GM23338 (cell line): ENCODE results near the gene E2F6.

Experiments used
- CREB1 ChIP-seq: fragments of 250-450 bp; sonication (Bioruptor Pico); IDR thresholded peaks from 2 replicates; pipeline ENCODE4 v1.5.0; 2020; ENCODE audit warnings: low read depth, mild to moderate bottlenecking, moderate library complexity
- EZH2 ChIP-seq: fragments of 200-600 bp; sonication (generic); IDR thresholded peaks from one replicate; pipeline ENCODE4 v1.8.0; 2017; ENCODE audit warnings: antibody characterized with exemption, mild to moderate bottlenecking, low read depth; ENCODE audit not compliant: unreplicated experiment
- EZH2phosphoT487 ChIP-seq: fragments of 200-600 bp; sonication (generic); IDR thresholded peaks from one replicate; pipeline ENCODE4 v1.8.1; 2018; ENCODE audit warnings: antibody characterized with exemption; ENCODE audit not compliant: unreplicated experiment
- JUNB ChIP-seq: IDR thresholded peaks from one replicate; pipeline ENCODE4 v1.6.1; 2016; ENCODE audit warnings: antibody characterized with exemption; ENCODE audit not compliant: unreplicated experiment
- NANOG ChIP-seq: IDR thresholded peaks from 2 replicates; pipeline ENCODE4 v1.6.1; 2016; ENCODE audit warnings: antibody characterized with exemption, borderline replicate concordance
- POLR2AphosphoS5 ChIP-seq: IDR thresholded peaks from 2 replicates; pipeline ENCODE4 v1.6.1; 2016; ENCODE audit warnings: antibody characterized with exemption, low read depth
- STAT1 ChIP-seq: IDR thresholded peaks from one replicate; pipeline ENCODE4 v1.6.1; 2016; ENCODE audit warnings: antibody characterized with exemption; ENCODE audit not compliant: unreplicated experiment
- ZNF114 ChIP-seq: fragments of 250-450 bp; sonication (Bioruptor Pico); IDR thresholded peaks from 2 replicates; pipeline ENCODE4 v1.5.0; 2020; ENCODE audit warnings: mild to moderate bottlenecking, moderate library complexity
- TF ChIP-seq, protein P1 (sequence below), 2 experiments: fragments of 200-600 bp in 1 of 2; sonication (generic) in 1 of 2; conservative IDR thresholded peaks; 2 replicates each; pipeline versions ENCODE4 v1.5.1 to v1.6.1; 2016 to 2017; ENCODE audit warnings: antibody characterized with exemption in 2 of 2, low read depth in 2 of 2, mild to moderate bottlenecking in 2 of 2, moderate library complexity in 1 of 2
- TF ChIP-seq, protein P2 (sequence below): IDR thresholded peaks from one replicate; pipeline ENCODE4 v1.6.1; 2018; ENCODE audit warnings: antibody characterized with exemption; ENCODE audit not compliant: unreplicated experiment
- TF ChIP-seq, protein P3 (sequence below): fragments of 250-450 bp; sonication (Bioruptor Pico); IDR thresholded peaks from 2 replicates; pipeline ENCODE4 v1.5.0; 2020; ENCODE audit warnings: mild to moderate bottlenecking, moderate library complexity
- TF ChIP-seq, protein P4 (sequence below): IDR thresholded peaks from 2 replicates; pipeline ENCODE4 v1.6.1; 2016; ENCODE audit warnings: antibody characterized with exemption

DNA sequence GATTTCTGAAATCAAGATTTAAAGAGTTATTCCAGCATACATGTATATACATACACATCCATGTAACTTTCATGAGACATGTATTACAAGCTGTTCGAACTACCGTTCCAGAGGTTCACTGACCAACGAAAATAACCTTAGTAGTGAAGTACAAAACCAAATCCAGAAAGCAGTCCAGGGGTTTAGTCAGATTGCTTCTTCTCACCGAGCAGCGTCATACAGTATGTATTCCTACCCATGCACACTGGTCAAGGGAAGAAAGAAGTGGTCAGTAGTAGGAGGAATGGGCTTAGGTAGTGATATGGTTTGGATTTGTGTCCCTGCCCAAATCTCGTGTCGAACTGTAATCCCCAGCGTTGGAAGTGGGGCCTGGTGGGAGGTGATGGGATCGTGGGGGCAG is 45.3 kb downstream of the E2F6 start:
- TF ChIP-seq, protein P1, sequence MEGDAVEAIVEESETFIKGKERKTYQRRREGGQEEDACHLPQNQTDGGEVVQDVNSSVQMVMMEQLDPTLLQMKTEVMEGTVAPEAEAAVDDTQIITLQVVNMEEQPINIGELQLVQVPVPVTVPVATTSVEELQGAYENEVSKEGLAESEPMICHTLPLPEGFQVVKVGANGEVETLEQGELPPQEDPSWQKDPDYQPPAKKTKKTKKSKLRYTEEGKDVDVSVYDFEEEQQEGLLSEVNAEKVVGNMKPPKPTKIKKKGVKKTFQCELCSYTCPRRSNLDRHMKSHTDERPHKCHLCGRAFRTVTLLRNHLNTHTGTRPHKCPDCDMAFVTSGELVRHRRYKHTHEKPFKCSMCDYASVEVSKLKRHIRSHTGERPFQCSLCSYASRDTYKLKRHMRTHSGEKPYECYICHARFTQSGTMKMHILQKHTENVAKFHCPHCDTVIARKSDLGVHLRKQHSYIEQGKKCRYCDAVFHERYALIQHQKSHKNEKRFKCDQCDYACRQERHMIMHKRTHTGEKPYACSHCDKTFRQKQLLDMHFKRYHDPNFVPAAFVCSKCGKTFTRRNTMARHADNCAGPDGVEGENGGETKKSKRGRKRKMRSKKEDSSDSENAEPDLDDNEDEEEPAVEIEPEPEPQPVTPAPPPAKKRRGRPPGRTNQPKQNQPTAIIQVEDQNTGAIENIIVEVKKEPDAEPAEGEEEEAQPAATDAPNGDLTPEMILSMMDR (conservative IDR thresholded peaks at IDR 0.05; ENCODE audit: low read depth in 2 of 2) = no peak
- TF ChIP-seq CREB1 (CRISPR knock-in tag) (no peak), EZH2 (no peak), POLR2AphosphoS5 (no peak), JUNB (no peak), ZNF114 (CRISPR knock-in tag) (no peak), EZH2phosphoT487 (no peak), NANOG (no peak), STAT1 (no peak)
- TF ChIP-seq, protein P2, sequence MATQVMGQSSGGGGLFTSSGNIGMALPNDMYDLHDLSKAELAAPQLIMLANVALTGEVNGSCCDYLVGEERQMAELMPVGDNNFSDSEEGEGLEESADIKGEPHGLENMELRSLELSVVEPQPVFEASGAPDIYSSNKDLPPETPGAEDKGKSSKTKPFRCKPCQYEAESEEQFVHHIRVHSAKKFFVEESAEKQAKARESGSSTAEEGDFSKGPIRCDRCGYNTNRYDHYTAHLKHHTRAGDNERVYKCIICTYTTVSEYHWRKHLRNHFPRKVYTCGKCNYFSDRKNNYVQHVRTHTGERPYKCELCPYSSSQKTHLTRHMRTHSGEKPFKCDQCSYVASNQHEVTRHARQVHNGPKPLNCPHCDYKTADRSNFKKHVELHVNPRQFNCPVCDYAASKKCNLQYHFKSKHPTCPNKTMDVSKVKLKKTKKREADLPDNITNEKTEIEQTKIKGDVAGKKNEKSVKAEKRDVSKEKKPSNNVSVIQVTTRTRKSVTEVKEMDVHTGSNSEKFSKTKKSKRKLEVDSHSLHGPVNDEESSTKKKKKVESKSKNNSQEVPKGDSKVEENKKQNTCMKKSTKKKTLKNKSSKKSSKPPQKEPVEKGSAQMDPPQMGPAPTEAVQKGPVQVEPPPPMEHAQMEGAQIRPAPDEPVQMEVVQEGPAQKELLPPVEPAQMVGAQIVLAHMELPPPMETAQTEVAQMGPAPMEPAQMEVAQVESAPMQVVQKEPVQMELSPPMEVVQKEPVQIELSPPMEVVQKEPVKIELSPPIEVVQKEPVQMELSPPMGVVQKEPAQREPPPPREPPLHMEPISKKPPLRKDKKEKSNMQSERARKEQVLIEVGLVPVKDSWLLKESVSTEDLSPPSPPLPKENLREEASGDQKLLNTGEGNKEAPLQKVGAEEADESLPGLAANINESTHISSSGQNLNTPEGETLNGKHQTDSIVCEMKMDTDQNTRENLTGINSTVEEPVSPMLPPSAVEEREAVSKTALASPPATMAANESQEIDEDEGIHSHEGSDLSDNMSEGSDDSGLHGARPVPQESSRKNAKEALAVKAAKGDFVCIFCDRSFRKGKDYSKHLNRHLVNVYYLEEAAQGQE = no peak
- TF ChIP-seq, protein P3, sequence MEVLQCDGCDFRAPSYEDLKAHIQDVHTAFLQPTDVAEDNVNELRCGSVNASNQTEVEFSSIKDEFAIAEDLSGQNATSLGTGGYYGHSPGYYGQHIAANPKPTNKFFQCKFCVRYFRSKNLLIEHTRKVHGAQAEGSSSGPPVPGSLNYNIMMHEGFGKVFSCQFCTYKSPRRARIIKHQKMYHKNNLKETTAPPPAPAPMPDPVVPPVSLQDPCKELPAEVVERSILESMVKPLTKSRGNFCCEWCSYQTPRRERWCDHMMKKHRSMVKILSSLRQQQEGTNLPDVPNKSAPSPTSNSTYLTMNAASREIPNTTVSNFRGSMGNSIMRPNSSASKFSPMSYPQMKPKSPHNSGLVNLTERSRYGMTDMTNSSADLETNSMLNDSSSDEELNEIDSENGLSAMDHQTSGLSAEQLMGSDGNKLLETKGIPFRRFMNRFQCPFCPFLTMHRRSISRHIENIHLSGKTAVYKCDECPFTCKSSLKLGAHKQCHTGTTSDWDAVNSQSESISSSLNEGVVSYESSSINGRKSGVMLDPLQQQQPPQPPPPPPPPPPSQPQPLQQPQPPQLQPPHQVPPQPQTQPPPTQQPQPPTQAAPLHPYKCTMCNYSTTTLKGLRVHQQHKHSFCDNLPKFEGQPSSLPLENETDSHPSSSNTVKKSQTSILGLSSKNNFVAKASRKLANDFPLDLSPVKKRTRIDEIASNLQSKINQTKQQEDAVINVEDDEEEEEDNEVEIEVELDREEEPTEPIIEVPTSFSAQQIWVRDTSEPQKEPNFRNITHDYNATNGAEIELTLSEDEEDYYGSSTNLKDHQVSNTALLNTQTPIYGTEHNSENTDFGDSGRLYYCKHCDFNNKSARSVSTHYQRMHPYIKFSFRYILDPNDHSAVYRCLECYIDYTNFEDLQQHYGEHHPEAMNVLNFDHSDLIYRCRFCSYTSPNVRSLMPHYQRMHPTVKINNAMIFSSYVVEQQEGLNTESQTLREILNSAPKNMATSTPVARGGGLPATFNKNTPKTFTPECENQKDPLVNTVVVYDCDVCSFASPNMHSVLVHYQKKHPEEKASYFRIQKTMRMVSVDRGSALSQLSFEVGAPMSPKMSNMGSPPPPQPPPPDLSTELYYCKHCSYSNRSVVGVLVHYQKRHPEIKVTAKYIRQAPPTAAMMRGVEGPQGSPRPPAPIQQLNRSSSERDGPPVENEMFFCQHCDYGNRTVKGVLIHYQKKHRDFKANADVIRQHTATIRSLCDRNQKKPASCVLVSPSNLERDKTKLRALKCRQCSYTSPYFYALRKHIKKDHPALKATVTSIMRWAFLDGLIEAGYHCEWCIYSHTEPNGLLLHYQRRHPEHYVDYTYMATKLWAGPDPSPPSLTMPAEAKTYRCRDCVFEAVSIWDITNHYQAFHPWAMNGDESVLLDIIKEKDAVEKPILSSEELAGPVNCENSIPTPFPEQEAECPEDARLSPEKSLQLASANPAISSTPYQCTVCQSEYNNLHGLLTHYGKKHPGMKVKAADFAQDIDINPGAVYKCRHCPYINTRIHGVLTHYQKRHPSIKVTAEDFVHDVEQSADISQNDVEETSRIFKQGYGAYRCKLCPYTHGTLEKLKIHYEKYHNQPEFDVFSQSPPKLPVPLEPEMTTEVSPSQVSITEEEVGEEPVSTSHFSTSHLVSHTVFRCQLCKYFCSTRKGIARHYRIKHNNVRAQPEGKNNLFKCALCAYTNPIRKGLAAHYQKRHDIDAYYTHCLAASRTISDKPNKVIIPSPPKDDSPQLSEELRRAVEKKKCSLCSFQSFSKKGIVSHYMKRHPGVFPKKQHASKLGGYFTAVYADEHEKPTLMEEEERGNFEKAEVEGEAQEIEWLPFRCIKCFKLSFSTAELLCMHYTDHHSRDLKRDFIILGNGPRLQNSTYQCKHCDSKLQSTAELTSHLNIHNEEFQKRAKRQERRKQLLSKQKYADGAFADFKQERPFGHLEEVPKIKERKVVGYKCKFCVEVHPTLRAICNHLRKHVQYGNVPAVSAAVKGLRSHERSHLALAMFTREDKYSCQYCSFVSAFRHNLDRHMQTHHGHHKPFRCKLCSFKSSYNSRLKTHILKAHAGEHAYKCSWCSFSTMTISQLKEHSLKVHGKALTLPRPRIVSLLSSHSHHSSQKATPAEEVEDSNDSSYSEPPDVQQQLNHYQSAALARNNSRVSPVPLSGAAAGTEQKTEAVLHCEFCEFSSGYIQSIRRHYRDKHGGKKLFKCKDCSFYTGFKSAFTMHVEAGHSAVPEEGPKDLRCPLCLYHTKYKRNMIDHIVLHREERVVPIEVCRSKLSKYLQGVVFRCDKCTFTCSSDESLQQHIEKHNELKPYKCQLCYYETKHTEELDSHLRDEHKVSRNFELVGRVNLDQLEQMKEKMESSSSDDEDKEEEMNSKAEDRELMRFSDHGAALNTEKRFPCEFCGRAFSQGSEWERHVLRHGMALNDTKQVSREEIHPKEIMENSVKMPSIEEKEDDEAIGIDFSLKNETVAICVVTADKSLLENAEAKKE (CRISPR knock-in tag) = no peak
- TF ChIP-seq, protein P4, sequence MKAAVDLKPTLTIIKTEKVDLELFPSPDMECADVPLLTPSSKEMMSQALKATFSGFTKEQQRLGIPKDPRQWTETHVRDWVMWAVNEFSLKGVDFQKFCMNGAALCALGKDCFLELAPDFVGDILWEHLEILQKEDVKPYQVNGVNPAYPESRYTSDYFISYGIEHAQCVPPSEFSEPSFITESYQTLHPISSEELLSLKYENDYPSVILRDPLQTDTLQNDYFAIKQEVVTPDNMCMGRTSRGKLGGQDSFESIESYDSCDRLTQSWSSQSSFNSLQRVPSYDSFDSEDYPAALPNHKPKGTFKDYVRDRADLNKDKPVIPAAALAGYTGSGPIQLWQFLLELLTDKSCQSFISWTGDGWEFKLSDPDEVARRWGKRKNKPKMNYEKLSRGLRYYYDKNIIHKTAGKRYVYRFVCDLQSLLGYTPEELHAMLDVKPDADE = no peak
